ENCODE results near the gene DNAJC5. TPM values are rescaled to one million over a fixed set of nuclear protein-coding genes. Genes with fewer than 3 reads are reported as not detected.

The DNAJC5 gene
- total and polyA plus RNA-seq, 9 of the 15 experiments (the other 6 are each of a cell fraction or from before 2014, with no cell fraction given): 0.95 to 42.8 (median 23.4) TPM

DNA sequence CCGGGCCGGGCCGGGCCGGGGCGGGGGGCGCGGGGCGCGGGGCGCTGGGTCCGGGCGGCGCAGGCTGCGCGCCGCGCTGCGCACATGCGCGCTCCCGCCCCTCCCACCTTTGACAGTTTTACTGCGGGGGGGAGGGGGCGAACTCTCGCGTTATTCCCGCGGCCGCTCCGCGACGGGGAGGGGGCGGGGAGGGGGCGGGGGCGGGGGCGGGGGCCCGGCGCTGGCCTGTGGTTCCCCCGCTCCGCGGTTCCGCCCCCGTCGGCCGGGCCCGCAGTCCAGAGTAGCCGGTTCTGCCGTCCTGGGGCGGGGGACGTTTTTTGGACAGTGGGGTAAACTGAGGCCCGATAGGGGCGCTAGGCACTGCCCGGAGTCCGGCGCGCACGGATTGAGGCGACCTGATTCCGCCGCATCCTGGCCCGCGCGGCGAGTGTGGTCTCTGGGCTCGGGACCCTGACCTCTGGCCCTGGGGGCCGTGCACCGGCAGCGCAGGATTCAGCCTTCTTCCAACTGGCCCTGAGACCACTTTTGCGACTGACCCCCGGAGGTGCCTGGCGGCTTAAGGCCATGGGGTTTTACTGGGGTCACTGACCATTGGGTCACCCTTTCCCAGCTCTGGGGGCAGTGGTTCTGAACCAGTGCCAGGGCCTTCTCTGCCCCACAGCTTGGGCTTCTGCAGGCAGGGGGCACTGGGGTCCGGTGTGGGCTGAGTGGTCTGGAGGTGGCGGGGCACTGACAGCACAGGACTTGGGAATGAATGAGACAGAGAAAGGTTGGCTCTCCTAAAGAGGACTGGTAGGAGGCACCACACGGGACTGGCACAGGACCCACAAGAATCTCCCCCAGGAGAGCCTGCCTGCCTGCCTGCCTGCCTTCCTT lies 75.2 kb downstream of the DNAJC5 start, which contains the start of gene ZNF512B (continued):
- TF ChIP-seq, protein P1, sequence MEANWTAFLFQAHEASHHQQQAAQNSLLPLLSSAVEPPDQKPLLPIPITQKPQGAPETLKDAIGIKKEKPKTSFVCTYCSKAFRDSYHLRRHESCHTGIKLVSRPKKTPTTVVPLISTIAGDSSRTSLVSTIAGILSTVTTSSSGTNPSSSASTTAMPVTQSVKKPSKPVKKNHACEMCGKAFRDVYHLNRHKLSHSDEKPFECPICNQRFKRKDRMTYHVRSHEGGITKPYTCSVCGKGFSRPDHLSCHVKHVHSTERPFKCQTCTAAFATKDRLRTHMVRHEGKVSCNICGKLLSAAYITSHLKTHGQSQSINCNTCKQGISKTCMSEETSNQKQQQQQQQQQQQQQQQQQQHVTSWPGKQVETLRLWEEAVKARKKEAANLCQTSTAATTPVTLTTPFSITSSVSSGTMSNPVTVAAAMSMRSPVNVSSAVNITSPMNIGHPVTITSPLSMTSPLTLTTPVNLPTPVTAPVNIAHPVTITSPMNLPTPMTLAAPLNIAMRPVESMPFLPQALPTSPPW (CRISPR knock-in tag; IDR thresholded peaks at IDR 0.05): peak; percentile 98
- TF ChIP-seq MCM3 (IDR thresholded peaks at IDR 0.05): no peak
- no peak for TF ChIP-seq HCFC1 (IDR thresholded peaks at IDR 0.05; ENCODE audit: low read depth, low read length)
- TF ChIP-seq PHF8 (IDR thresholded peaks at IDR 0.05; ENCODE audit: borderline replicate concordance, low read length): peak; percentile 54; the same call in 1 of the 2 replicates
- TF ChIP-seq ZBTB7A (IDR thresholded peaks at IDR 0.05; ENCODE audit: borderline replicate concordance, control insufficient read depth, low read depth, low read length): peak; percentile 79
- TF ChIP-seq, protein P2, sequence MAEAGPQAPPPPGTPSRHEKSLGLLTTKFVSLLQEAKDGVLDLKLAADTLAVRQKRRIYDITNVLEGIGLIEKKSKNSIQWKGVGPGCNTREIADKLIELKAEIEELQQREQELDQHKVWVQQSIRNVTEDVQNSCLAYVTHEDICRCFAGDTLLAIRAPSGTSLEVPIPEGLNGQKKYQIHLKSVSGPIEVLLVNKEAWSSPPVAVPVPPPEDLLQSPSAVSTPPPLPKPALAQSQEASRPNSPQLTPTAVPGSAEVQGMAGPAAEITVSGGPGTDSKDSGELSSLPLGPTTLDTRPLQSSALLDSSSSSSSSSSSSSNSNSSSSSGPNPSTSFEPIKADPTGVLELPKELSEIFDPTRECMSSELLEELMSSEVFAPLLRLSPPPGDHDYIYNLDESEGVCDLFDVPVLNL (CRISPR knock-in tag; IDR thresholded peaks at IDR 0.05; ENCODE audit: low read depth): no peak
- TF ChIP-seq HNRNPLL (IDR thresholded peaks at IDR 0.05; ENCODE audit: low read depth, low read length, poor library complexity, severe bottlenecking): no peak
- peak; percentile 45 for TF ChIP-seq TBP (optimal IDR thresholded peaks at IDR 0.05; ENCODE audit: low read depth, low read length)
- TF ChIP-seq CEBPG (CRISPR knock-in tag; IDR thresholded peaks at IDR 0.05): no peak
- TF ChIP-seq CEBPG (tag; conservative IDR thresholded peaks at IDR 0.05 in 1 of 2, IDR thresholded peaks at IDR 0.05 in 1 of 2): no peak
- TF ChIP-seq, protein P3, sequence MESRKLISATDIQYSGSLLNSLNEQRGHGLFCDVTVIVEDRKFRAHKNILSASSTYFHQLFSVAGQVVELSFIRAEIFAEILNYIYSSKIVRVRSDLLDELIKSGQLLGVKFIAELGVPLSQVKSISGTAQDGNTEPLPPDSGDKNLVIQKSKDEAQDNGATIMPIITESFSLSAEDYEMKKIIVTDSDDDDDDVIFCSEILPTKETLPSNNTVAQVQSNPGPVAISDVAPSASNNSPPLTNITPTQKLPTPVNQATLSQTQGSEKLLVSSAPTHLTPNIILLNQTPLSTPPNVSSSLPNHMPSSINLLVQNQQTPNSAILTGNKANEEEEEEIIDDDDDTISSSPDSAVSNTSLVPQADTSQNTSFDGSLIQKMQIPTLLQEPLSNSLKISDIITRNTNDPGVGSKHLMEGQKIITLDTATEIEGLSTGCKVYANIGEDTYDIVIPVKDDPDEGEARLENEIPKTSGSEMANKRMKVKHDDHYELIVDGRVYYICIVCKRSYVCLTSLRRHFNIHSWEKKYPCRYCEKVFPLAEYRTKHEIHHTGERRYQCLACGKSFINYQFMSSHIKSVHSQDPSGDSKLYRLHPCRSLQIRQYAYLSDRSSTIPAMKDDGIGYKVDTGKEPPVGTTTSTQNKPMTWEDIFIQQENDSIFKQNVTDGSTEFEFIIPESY (CRISPR knock-in tag; IDR thresholded peaks at IDR 0.05): peak; percentile 42; the same call in 1 of the 2 replicates
- no peak for TF ChIP-seq ZNF134 (CRISPR knock-in tag; conservative IDR thresholded peaks at IDR 0.05)
- no peak for TF ChIP-seq ESRRA (IDR thresholded peaks at IDR 0.05; ENCODE audit: borderline replicate concordance, low read depth)
- TF ChIP-seq, protein P4, sequence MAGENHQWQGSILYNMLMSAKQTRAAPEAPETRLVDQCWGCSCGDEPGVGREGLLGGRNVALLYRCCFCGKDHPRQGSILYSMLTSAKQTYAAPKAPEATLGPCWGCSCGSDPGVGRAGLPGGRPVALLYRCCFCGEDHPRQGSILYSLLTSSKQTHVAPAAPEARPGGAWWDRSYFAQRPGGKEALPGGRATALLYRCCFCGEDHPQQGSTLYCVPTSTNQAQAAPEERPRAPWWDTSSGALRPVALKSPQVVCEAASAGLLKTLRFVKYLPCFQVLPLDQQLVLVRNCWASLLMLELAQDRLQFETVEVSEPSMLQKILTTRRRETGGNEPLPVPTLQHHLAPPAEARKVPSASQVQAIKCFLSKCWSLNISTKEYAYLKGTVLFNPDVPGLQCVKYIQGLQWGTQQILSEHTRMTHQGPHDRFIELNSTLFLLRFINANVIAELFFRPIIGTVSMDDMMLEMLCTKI (IDR thresholded peaks at IDR 0.05; ENCODE audit: partially characterized antibody): no peak
- TF ChIP-seq MAZ (CRISPR knock-in tag; conservative IDR thresholded peaks at IDR 0.05 in 1 of 2, IDR thresholded peaks at IDR 0.05 in 1 of 2): peak; percentile 35 to 63; a peak in 2 of 4 replicates
- TF ChIP-seq, protein P5, sequence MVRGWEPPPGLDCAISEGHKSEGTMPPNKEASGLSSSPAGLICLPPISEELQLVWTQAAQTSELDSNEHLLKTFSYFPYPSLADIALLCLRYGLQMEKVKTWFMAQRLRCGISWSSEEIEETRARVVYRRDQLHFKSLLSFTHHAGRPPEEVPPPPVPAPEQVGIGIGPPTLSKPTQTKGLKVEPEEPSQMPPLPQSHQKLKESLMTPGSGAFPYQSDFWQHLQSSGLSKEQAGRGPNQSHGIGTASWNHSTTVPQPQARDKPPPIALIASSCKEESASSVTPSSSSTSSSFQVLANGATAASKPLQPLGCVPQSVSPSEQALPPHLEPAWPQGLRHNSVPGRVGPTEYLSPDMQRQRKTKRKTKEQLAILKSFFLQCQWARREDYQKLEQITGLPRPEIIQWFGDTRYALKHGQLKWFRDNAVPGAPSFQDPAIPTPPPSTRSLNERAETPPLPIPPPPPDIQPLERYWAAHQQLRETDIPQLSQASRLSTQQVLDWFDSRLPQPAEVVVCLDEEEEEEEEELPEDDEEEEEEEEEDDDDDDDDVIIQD (CRISPR knock-in tag; IDR thresholded peaks at IDR 0.05): no peak
- no peak for TF ChIP-seq EHMT2 (IDR thresholded peaks at IDR 0.05)
- no peak for TF ChIP-seq FOXP1 (CRISPR knock-in tag; IDR thresholded peaks at IDR 0.05)
- no peak for TF ChIP-seq ARID1B (IDR thresholded peaks at IDR 0.05)
